ENCODE data around the gene NKX1-1. TPM values are rescaled to one million over a fixed set of nuclear protein-coding genes. Genes with fewer than 3 reads are reported as not detected.

Gene NKX1-1
- polyA plus RNA-seq, 1 donor (not counting 4 experiments of a cell fraction or from before 2014, with no cell fraction given): not detected

GRCh38 chr4:1449475-1449832, 43.2 kb upstream of the NKX1-1 start:
- FAIRE-seq: no peak
- DNase-seq (ENCODE audit: low read depth, low spot score): no peak
- H2AFZ ChIP-seq (ENCODE audit: control insufficient read depth, low read length): no peak overlapping the region
- no peaks in the 10 kb centered on the region for H3K27me3 ChIP-seq (ENCODE audit: control insufficient read depth, extremely low read depth, insufficient read depth, low read length)
- no peak overlapping the region for H3K4me2 ChIP-seq (ENCODE audit: control insufficient read depth, extremely low read depth, insufficient read depth, low read depth, low read length)
- H3K9ac ChIP-seq (ENCODE audit: control insufficient read depth, extremely low read depth, insufficient read depth, low read length): no peak overlapping the region
- H3K27ac ChIP-seq (ENCODE audit: control insufficient read depth, insufficient read depth, low read length): no peak overlapping the region
- H3K79me2 ChIP-seq (ENCODE audit: control insufficient read depth, insufficient read depth, low read length): no peaks in the 10 kb centered on the region
- H3K4me1 ChIP-seq (ENCODE audit: control insufficient read depth, extremely low read depth, insufficient read depth, low read length): no peaks in the 10 kb centered on the region
- TF ChIP-seq CTCF (optimal IDR thresholded peaks at IDR 0.05 in 1 of 3, IDR thresholded peaks at IDR 0.05 in 1 of 3, conservative IDR thresholded peaks at IDR 0.05 in 1 of 3; ENCODE audit: extremely low read depth in 1 of 3, insufficient read depth in 2 of 3, low read length in 3 of 3) (no peak), EZH2 (IDR thresholded peaks at IDR 0.05; ENCODE audit: low read length) (no peak)
- H3K9me3 ChIP-seq (ENCODE audit: control insufficient read depth, low read depth, low read length): peaks cover 12% of the 10 kb centered on the region
- no peaks in the 10 kb centered on the region for H3K36me3 ChIP-seq (ENCODE audit: control insufficient read depth in 2 of 2, extremely low read depth in 1 of 2, insufficient read depth in 2 of 2, low read length in 2 of 2)
- H3K4me3 ChIP-seq (ENCODE audit: control insufficient read depth in 2 of 3, extremely low read depth in 1 of 3, insufficient read depth in 2 of 3, low read depth in 1 of 3, low read length in 3 of 3): no peak overlapping the region
- H4K20me1 ChIP-seq (ENCODE audit: control insufficient read depth, extremely low read depth, insufficient read depth, low read length): no peaks in the 10 kb centered on the region
- no peaks in the 10 kb centered on the region for H3K9me1 ChIP-seq (ENCODE audit: control insufficient read depth, extremely low read depth, insufficient read depth, low read length)
- dilution Hi-C loops (cut with MboI; ENCODE audit: extremely low pct_ligation_motif_present, low sequenced_read_pairs): no loop called here

GRCh38 chr4:1448589-1449420, 42.6 kb upstream of the NKX1-1 start:
- Histone ChIP-seq H4K20me1 (ENCODE audit: control insufficient read depth, extremely low read depth, insufficient read depth, low read length) (no peaks in the 10 kb centered on the region), H3K9me1 (ENCODE audit: control insufficient read depth, extremely low read depth, insufficient read depth, low read length) (no peaks in the 10 kb centered on the region), H3K27ac (ENCODE audit: control insufficient read depth, insufficient read depth, low read length) (no peak overlapping the region), H3K4me2 (ENCODE audit: control insufficient read depth, extremely low read depth, insufficient read depth, low read depth, low read length) (no peak overlapping the region), H3K9ac (ENCODE audit: control insufficient read depth, extremely low read depth, insufficient read depth, low read length) (no peak overlapping the region), H3K4me1 (ENCODE audit: control insufficient read depth, extremely low read depth, insufficient read depth, low read length) (no peaks in the 10 kb centered on the region), H3K79me2 (ENCODE audit: control insufficient read depth, insufficient read depth, low read length) (no peaks in the 10 kb centered on the region), H3K4me3 (ENCODE audit: control insufficient read depth in 2 of 3, extremely low read depth in 1 of 3, insufficient read depth in 2 of 3, low read depth in 1 of 3, low read length in 3 of 3) (no peak overlapping the region), H3K9me3 (ENCODE audit: control insufficient read depth, low read depth, low read length) (peaks cover 12% of the 10 kb centered on the region), H3K27me3 (ENCODE audit: control insufficient read depth, extremely low read depth, insufficient read depth, low read length) (no peaks in the 10 kb centered on the region), H2AFZ (ENCODE audit: control insufficient read depth, low read length) (no peak overlapping the region), H3K36me3 (ENCODE audit: control insufficient read depth in 2 of 2, extremely low read depth in 1 of 2, insufficient read depth in 2 of 2, low read length in 2 of 2) (no peaks in the 10 kb centered on the region)
- no peak for TF ChIP-seq EZH2 (IDR thresholded peaks at IDR 0.05; ENCODE audit: low read length)
- TF ChIP-seq CTCF (optimal IDR thresholded peaks at IDR 0.05 in 1 of 3, IDR thresholded peaks at IDR 0.05 in 1 of 3, conservative IDR thresholded peaks at IDR 0.05 in 1 of 3; ENCODE audit: extremely low read depth in 1 of 3, insufficient read depth in 2 of 3, low read length in 3 of 3): no peak
- dilution Hi-C loops (cut with MboI; ENCODE audit: extremely low pct_ligation_motif_present, low sequenced_read_pairs): no loop called here
- DNase-seq (ENCODE audit: low read depth, low spot score) (no peak), FAIRE-seq (no peak)
